Measurements from ENCODE around the gene DNAH8.

DNAH8 gene

GRCh38 chr6:39075807-39076622 lies 360.9 kb downstream of the DNAH8 start:
- DNase-seq = no peak

- no peak for DNase-seq
Observed at GRCh38 chr6:39076623-39077535, 361.8 kb downstream of the DNAH8 start.

GRCh38 chr6:39077882-39078594 lies 362.9 kb downstream of the DNAH8 start:
- no peak for DNase-seq

- no peak for DNase-seq
Observed at GRCh38 chr6:39078695-39079094, 363.6 kb downstream of the DNAH8 start.

- DNase-seq = no peak
Observed at GRCh38 chr6:39079197-39080125, 364.4 kb downstream of the DNAH8 start.
